CD4-positive, alpha-beta T cell treated with Interleukin-1 beta for 1 hour (primary cell): ENCODE results near the gene SH3TC1.
A peak's percentile ranks its signal among the peaks of the same experiment; 100 is the strongest.

Source experiments
- DNase-seq, 2 donors: peaks; one replicate each; pipeline ENCODE4 v3.0.0-alpha.2; 2020 to 2022

Gene SH3TC1

GRCh38 chr4:8247047-8247930 lies 48.2 kb downstream of the SH3TC1 start:
- DNase-seq: no peak

GRCh38 chr4:8248091-8248490 lies 49.0 kb downstream of the SH3TC1 start:
- DNase-seq: no peak

- DNase-seq: no peak
Observed at GRCh38 chr4:8250227-8250626, 51.1 kb downstream of the SH3TC1 start.

- no peak for DNase-seq
Observed at GRCh38 chr4:8250637-8251036, 51.5 kb downstream of the SH3TC1 start.

- no peak for DNase-seq
Observed at GRCh38 chr4:8251110-8251883, 52.2 kb downstream of the SH3TC1 start.

- no peak for DNase-seq
Observed at GRCh38 chr4:8252301-8253173, 53.4 kb downstream of the SH3TC1 start.

- DNase-seq: no peak
Observed at GRCh38 chr4:8254076-8254475, 55.0 kb downstream of the SH3TC1 start.

- DNase-seq: no peak
Observed at GRCh38 chr4:8255698-8256441, 56.8 kb downstream of the SH3TC1 start.

- DNase-seq: no peak
Observed at GRCh38 chr4:8257854-8258253, 58.8 kb downstream of the SH3TC1 start.

- no peak for DNase-seq
Observed at GRCh38 chr4:8258552-8259212, 59.6 kb downstream of the SH3TC1 start.

GRCh38 chr4:8259743-8260430 lies 60.8 kb downstream of the SH3TC1 start:
- DNase-seq: no peak

- no peak for DNase-seq
Observed at GRCh38 chr4:8260656-8261111, 61.6 kb downstream of the SH3TC1 start.

- DNase-seq: peak in 1 of 2 donors; percentile 24
Observed at GRCh38 chr4:8261851-8262535, 62.9 kb downstream of the SH3TC1 start.

GRCh38 chr4:8262637-8263322 lies 63.7 kb downstream of the SH3TC1 start:
- no peak for DNase-seq

- DNase-seq: no peak
Observed at GRCh38 chr4:8263397-8263796, 64.3 kb downstream of the SH3TC1 start.

- no peak for DNase-seq
Observed at GRCh38 chr4:8264106-8264505, 65.0 kb downstream of the SH3TC1 start.

- no peak for DNase-seq
Observed at GRCh38 chr4:8265171-8265929, 66.3 kb downstream of the SH3TC1 start.

- no peak for DNase-seq
Observed at GRCh38 chr4:8266088-8266487, 67.0 kb downstream of the SH3TC1 start.

GRCh38 chr4:8266508-8266907 lies 67.4 kb downstream of the SH3TC1 start:
- DNase-seq: no peak
